Activated T-helper 1 cell treated with Interleukin-2 at 50 U/mL for 16 hours (primary cell): ENCODE measurements around the gene LIMCH1.

Experiments used
- DNase-seq: peaks from one replicate; pipeline ENCODE4 v3.0.0-alpha.2; 2020; ENCODE audit warnings: low read depth

LIMCH1 gene

GRCh38 chr4:41561244-41561643, 23.3 kb downstream of the LIMCH1 start:
- DNase-seq = no peak

- no peak for DNase-seq
These were observed 29.2 kb downstream of the LIMCH1 start for GRCh38 chr4:41567186-41567585.

GRCh38 chr4:41568363-41568762, 30.4 kb downstream of the LIMCH1 start:
- DNase-seq = no peak

- no peak for DNase-seq
These were observed 32.0 kb downstream of the LIMCH1 start for GRCh38 chr4:41569961-41570360.

GRCh38 chr4:41571422-41571821, 33.5 kb downstream of the LIMCH1 start:
- DNase-seq = no peak

- no peak for DNase-seq
These were observed 34.6 kb downstream of the LIMCH1 start for GRCh38 chr4:41572516-41572915.

GRCh38 chr4:41572956-41573355, 35.0 kb downstream of the LIMCH1 start:
- no peak for DNase-seq

GRCh38 chr4:41573502-41574001, 35.6 kb downstream of the LIMCH1 start:
- DNase-seq = no peak

GRCh38 chr4:41575207-41575606, 37.2 kb downstream of the LIMCH1 start:
- no peak for DNase-seq

- DNase-seq = no peak
These were observed 37.7 kb downstream of the LIMCH1 start for GRCh38 chr4:41575665-41576064.

- no peak for DNase-seq
These were observed 41.1 kb downstream of the LIMCH1 start for GRCh38 chr4:41579043-41579442.

GRCh38 chr4:41579526-41579925, 41.6 kb downstream of the LIMCH1 start:
- no peak for DNase-seq

- DNase-seq = no peak
These were observed 42.0 kb downstream of the LIMCH1 start for GRCh38 chr4:41580007-41580406.

- DNase-seq = no peak
These were observed 48.8 kb downstream of the LIMCH1 start for GRCh38 chr4:41586675-41587225.

GRCh38 chr4:41587286-41587685, 49.3 kb downstream of the LIMCH1 start:
- DNase-seq = no peak

GRCh38 chr4:41590591-41590990, 52.6 kb downstream of the LIMCH1 start:
- DNase-seq = no peak

- DNase-seq = no peak
These were observed 56.5 kb downstream of the LIMCH1 start for GRCh38 chr4:41594432-41594831.

- no peak for DNase-seq
These were observed 59.5 kb downstream of the LIMCH1 start for GRCh38 chr4:41597494-41597893.

GRCh38 chr4:41598580-41598979, 60.6 kb downstream of the LIMCH1 start:
- DNase-seq = no peak

- DNase-seq = no peak
These were observed 61.3 kb downstream of the LIMCH1 start for GRCh38 chr4:41599192-41599786.

- no peak for DNase-seq
These were observed 62.4 kb downstream of the LIMCH1 start for GRCh38 chr4:41600243-41600912.

GRCh38 chr4:41601025-41601424, 63.1 kb downstream of the LIMCH1 start:
- no peak for DNase-seq

- no peak for DNase-seq
These were observed 64.2 kb downstream of the LIMCH1 start for GRCh38 chr4:41602113-41602512.
